IPS-20b (cell line): ENCODE data around the gene CPEB1.

ENCODE experiments used
- H3K27ac ChIP-seq: one replicate; pipeline ENCODE4 v1.5.1; 2013; ENCODE audit warnings: low read length
- H3K27me3 ChIP-seq: 2 replicates; pipeline ENCODE4 v1.6.1; 2013; ENCODE audit warnings: mild to moderate bottlenecking, low read length, inconsistent platforms; ENCODE audit not compliant: insufficient read depth
- H3K36me3 ChIP-seq: 2 replicates; pipeline ENCODE4 v1.6.1; 2013; ENCODE audit warnings: low read depth, mild to moderate bottlenecking, inconsistent platforms, low read length, moderate library complexity; ENCODE audit not compliant: insufficient read depth
- H3K4me1 ChIP-seq: 2 replicates; pipeline ENCODE4 v1.6.1; 2013; ENCODE audit warnings: mild to moderate bottlenecking, control low read depth, inconsistent platforms, low read length, moderate library complexity; ENCODE audit not compliant: insufficient read depth
- H3K4me3 ChIP-seq: 2 replicates; pipeline ENCODE4 v1.5.1; 2013; ENCODE audit warnings: mild to moderate bottlenecking, low read length, inconsistent platforms
- H3K9ac ChIP-seq: 2 replicates; pipeline ENCODE4 v1.6.1; 2013; ENCODE audit warnings: low read depth, mild to moderate bottlenecking, inconsistent platforms, low read length, moderate library complexity
- H3K9me3 ChIP-seq: 2 replicates; pipeline ENCODE4 v1.6.1; 2013; ENCODE audit warnings: mild to moderate bottlenecking, low read depth, low read length, inconsistent platforms; ENCODE audit not compliant: insufficient read depth

The CPEB1 gene

GRCh38 chr15:82554849-82555248 lies 92.3 kb downstream of the CPEB1 start:
- Histone ChIP-seq H3K36me3 (no peaks in the 10 kb centered on the region), H3K27me3 (peaks cover 4% of the 10 kb centered on the region), H3K4me3 (no peak overlapping the region), H3K9ac (no peak overlapping the region), H3K4me1 (peaks cover 8% of the 10 kb centered on the region; the same call in 1 of the 2 replicates), H3K27ac (no peak overlapping the region), H3K9me3 (no peaks in the 10 kb centered on the region)

DNA sequence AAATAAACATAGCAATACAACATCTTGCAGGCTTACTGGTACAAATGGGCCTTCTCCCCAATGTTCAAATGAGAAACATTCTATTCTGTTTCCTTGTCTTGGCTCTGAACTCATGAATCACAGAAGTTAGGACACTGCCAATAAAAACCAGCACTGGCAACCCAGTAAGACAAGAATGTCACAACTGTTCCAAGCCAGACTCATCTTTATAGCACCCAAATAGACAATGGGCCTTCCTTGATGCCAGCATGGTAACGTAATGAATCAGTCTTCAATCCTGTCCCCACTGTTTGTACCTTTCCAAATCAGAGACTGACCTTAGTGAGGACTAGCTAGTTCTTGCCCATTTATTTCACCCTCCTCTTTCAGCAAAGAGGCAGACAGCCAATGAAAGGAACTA lies 92.8 kb downstream of the CPEB1 start:
- H3K9ac ChIP-seq, result no peak overlapping the region
- H3K27me3 ChIP-seq, result peaks cover 4% of the 10 kb centered on the region
- H3K4me1 ChIP-seq, result peaks cover 8% of the 10 kb centered on the region; the same call in 1 of the 2 replicates
- no peak overlapping the region for H3K27ac ChIP-seq
- no peak overlapping the region for H3K4me3 ChIP-seq
- H3K36me3 ChIP-seq, result no peaks in the 10 kb centered on the region
- no peaks in the 10 kb centered on the region for H3K9me3 ChIP-seq

DNA sequence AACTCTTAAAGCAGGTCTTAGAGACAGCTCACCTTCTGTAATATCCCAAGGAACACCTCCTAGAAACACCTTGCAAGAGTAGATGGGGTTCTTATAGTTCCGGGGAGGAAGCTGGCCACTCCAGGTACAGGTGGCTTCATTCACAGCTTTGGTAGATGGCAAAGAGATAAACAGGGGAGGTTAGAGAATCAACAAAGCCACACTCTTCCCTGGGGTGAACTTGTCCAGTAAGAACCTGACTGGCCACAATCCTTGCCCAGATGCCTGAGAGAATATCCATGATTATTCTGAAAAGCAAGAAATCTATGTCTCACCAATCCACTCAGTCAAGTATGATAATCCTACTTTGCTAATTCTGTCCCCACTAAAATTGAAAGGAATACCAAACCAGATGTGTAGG lies 93.3 kb downstream of the CPEB1 start:
- H3K27ac ChIP-seq, result no peak overlapping the region
- H3K4me1 ChIP-seq, result peaks cover 8% of the 10 kb centered on the region; the same call in 1 of the 2 replicates
- H3K27me3 ChIP-seq, result peaks cover 4% of the 10 kb centered on the region
- no peaks in the 10 kb centered on the region for H3K36me3 ChIP-seq
- no peak overlapping the region for H3K9ac ChIP-seq
- H3K9me3 ChIP-seq, result no peaks in the 10 kb centered on the region
- H3K4me3 ChIP-seq, result no peak overlapping the region

- Histone ChIP-seq H3K27me3 (peaks cover 4% of the 10 kb centered on the region), H3K36me3 (no peaks in the 10 kb centered on the region), H3K9me3 (no peaks in the 10 kb centered on the region), H3K9ac (no peak overlapping the region), H3K4me1 (peaks cover 8% of the 10 kb centered on the region; the same call in 1 of the 2 replicates), H3K27ac (no peak overlapping the region), H3K4me3 (no peak overlapping the region)
Observed at GRCh38 chr15:82552861-82553260, 94.3 kb downstream of the CPEB1 start.

- H3K4me3 ChIP-seq, result no peak overlapping the region
- H3K36me3 ChIP-seq, result no peaks in the 10 kb centered on the region
- H3K9me3 ChIP-seq, result no peaks in the 10 kb centered on the region
- no peak overlapping the region for H3K9ac ChIP-seq
- H3K27me3 ChIP-seq, result peaks cover 4% of the 10 kb centered on the region
- no peak overlapping the region for H3K27ac ChIP-seq
- H3K4me1 ChIP-seq, result peaks cover 8% of the 10 kb centered on the region; the same call in 1 of the 2 replicates
Observed at GRCh38 chr15:82551646-82552247, 95.4 kb downstream of the CPEB1 start.

- no peak overlapping the region for H3K27ac ChIP-seq
- no peaks in the 10 kb centered on the region for H3K36me3 ChIP-seq
- no peak overlapping the region for H3K9ac ChIP-seq
- H3K4me3 ChIP-seq, result no peak overlapping the region
- peaks cover 8% of the 10 kb centered on the region; the same call in 1 of the 2 replicates for H3K4me1 ChIP-seq
- H3K27me3 ChIP-seq, result peaks cover 4% of the 10 kb centered on the region
- no peaks in the 10 kb centered on the region for H3K9me3 ChIP-seq
Observed at GRCh38 chr15:82549199-82549665, 97.9 kb downstream of the CPEB1 start.

- no peak overlapping the region for H3K9ac ChIP-seq
- H3K36me3 ChIP-seq, result no peaks in the 10 kb centered on the region
- peaks cover 4% of the 10 kb centered on the region for H3K27me3 ChIP-seq
- no peak overlapping the region for H3K4me3 ChIP-seq
- H3K4me1 ChIP-seq, result peaks cover 11% of the 10 kb centered on the region; the same call in 1 of the 2 replicates
- no peak overlapping the region for H3K27ac ChIP-seq
- H3K9me3 ChIP-seq, result no peaks in the 10 kb centered on the region
Observed at GRCh38 chr15:82548700-82549099, 98.5 kb downstream of the CPEB1 start.

GRCh38 chr15:82545478-82545877 lies 101.7 kb downstream of the CPEB1 start:
- H3K27me3 ChIP-seq, result no peaks in the 10 kb centered on the region; the same call in 1 of the 2 replicates
- H3K9ac ChIP-seq, result no peak overlapping the region
- H3K27ac ChIP-seq, result no peak overlapping the region
- no peak overlapping the region for H3K4me3 ChIP-seq
- H3K9me3 ChIP-seq, result no peaks in the 10 kb centered on the region
- peaks cover 9% of the 10 kb centered on the region; the same call in 1 of the 2 replicates for H3K4me1 ChIP-seq
- no peaks in the 10 kb centered on the region for H3K36me3 ChIP-seq

GRCh38 chr15:82545002-82545401 lies 102.2 kb downstream of the CPEB1 start:
- Histone ChIP-seq H3K9me3 (no peaks in the 10 kb centered on the region), H3K36me3 (no peaks in the 10 kb centered on the region), H3K27ac (no peak overlapping the region), H3K4me3 (no peak overlapping the region), H3K9ac (no peak overlapping the region), H3K27me3 (no peaks in the 10 kb centered on the region), H3K4me1 (peaks cover 9% of the 10 kb centered on the region; the same call in 1 of the 2 replicates)

DNA sequence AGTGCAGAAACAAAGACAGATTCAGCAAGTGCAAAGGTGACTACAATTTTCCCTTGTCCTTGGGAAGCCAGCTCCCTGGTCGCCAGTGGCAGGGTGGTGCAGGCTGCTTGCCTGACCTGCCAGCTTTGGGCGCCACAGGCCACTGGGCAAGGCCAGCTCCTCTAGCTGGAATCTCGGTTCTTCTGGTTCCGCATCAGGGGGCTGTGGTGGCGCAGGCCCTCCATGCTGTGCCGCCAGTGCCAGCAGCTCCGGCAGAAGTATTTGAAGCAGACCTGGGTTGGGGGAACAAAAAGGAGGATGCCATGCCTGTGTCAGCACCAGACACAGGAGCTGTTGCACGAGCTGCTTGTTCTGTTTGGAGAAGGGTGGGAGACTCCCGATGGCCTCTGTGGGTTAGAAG lies 102.7 kb downstream of the CPEB1 start:
- no peaks in the 10 kb centered on the region for H3K27me3 ChIP-seq
- no peak overlapping the region for H3K9ac ChIP-seq
- no peak overlapping the region for H3K4me3 ChIP-seq
- peaks cover 5% of the 10 kb centered on the region; the same call in 1 of the 2 replicates for H3K36me3 ChIP-seq
- no peaks in the 10 kb centered on the region for H3K9me3 ChIP-seq
- no peak overlapping the region for H3K27ac ChIP-seq
- peaks cover 9% of the 10 kb centered on the region; the same call in 1 of the 2 replicates for H3K4me1 ChIP-seq

- Histone ChIP-seq H3K4me3 (no peak overlapping the region), H3K27ac (no peak overlapping the region), H3K4me1 (peaks cover 16% of the 10 kb centered on the region), H3K9me3 (no peaks in the 10 kb centered on the region), H3K27me3 (no peaks in the 10 kb centered on the region), H3K36me3 (peaks cover 18% of the 10 kb centered on the region), H3K9ac (no peak overlapping the region)
Observed at GRCh38 chr15:82543160-82543559, 104.0 kb downstream of the CPEB1 start.

GRCh38 chr15:82540984-82541431 lies 106.2 kb downstream of the CPEB1 start:
- Histone ChIP-seq H3K27ac (peak overlapping the region; percentile 71), H3K4me3 (peak overlapping the region; percentile 96), H3K9me3 (no peaks in the 10 kb centered on the region)

More at GRCh38 chr15:82540984-82541431, 106.2 kb downstream of the CPEB1 start:
- H3K9ac ChIP-seq, result peak overlapping the region; percentile 79
- H3K4me1 ChIP-seq, result peaks cover 18% of the 10 kb centered on the region
- peaks cover 39% of the 10 kb centered on the region for H3K36me3 ChIP-seq
- no peaks in the 10 kb centered on the region for H3K27me3 ChIP-seq
